HG02884 (cell line): ENCODE results near the gene CD81.

Experiments
- ATAC-seq: cut with Tn5 transposase; IDR thresholded peaks from one replicate; pipeline ENCODE4 v1.9.1; 2021; ENCODE audit warnings: mild to moderate bottlenecking, moderate library complexity; ENCODE audit not compliant: unreplicated experiment

Gene CD81

DNA sequence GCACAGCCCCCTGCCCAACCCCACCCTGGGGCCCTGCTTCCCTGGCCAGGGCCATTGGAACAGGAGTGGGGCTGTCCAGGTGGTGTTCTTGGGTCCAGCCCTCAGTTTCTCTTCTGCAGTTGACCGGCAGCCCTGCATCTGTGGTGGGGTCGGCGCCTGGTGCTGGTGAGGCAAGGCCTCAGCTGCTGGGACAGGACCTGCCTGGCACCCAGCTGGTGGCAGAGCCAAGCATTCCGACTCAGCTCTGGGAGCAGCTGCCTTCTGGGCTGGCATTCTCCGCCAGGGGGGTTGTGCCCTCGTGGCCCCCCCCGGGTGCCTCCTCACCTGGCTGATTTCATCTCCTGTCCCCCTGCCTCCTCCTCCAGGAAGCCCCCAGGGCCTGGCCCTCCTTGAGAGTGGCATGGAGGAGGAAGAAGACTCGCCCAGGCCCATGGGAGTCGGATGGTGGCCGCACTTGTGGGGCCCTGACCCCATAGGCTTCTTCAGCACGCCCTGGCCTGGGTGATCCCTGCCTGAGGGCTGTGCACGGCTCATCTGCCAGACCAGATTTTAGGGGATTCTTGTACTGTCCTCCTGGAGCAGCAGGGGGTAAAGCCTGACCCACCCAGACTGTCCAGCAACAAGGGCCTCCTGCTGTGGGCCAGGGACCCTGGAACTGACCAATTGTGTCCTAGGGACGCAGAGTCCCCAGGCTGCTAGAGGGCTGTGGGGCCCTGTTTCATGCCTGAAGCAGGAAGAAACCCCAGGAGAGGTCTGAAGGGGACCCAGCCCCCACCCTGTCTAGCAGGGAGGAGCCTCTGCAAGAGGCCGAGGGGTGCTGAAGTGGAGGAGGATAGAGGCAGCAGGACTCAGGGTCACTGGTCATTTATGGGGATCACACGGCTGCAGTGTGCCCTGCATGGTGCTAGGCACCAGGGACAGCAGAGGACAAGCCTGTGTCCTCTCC is 11.6 kb downstream of the CD81 start:
- no peak for ATAC-seq

DNA sequence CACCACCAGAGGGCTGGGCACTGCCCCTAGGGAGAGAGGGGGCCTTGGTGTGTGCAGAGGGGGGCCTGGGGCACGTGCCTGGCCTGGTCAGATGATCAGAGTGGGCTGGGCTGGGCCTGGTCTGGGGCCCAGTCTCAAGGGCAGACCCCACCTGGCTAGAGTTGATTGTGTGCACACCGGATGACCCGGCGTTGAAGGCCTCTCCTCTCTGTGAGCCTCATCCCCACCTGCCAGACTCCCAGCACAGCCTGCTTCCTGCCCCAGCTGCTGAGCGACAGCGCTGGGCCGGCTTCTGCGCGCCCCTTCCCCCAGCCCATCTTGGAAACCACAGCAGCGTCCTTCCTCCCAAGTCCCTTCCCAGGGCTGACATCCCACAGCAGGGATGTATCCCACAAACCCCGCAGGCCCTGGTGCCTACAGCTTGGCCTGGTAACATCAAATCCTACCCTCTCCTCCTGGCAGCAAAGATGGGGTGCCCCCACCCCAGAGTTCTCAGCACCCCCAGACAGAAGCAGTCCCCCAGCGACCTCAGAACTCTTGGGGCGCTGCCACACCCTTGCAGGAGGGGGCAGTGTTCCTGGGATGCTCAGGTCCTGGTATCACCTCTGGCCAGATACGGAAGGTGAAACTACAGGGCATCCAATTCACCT is 12.4 kb downstream of the CD81 start:
- ATAC-seq: no peak

- ATAC-seq: no peak
Measured at GRCh38 chr11:2390091-2390724, 13.1 kb downstream of the CD81 start.

- no peak for ATAC-seq
Measured at GRCh38 chr11:2390725-2391151, 13.6 kb downstream of the CD81 start.

GRCh38 chr11:2391181-2391975 is 14.3 kb downstream of the CD81 start:
- no peak for ATAC-seq

DNA sequence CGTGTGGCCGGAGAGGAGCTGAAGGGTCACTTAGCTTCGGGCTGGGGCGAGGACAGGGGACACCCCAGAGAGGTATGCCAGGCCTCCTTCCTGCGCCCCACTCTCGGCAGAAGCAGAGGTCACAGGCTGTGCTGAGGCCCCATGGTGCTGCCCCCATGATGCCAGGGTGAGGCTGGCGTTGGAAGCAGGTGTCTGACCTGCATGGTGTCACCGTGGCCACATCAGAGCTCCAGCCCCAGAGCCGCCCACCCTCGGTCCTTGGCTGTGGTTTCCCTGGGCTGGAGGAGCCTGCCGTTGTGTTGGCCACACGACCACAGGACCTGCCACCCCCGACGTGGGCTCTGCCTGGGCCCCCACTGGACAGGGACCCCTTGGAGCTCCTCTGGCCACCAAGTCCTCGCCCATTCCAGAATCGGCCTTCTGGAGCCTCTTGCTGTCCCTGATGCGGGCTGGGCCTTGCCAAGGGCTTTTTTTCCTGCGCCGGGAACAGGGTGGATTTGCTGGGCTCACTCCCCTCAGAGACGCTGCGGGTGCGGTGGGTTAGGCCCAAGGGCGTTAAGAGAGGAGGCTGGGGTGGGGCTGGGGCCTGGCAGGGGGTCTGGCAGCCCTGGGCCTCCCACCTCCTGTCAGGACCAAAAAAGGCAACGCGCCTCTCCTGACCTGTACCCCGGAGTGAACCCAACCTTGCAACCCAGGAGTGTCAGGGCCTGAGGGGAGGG is 15.3 kb downstream of the CD81 start:
- no peak for ATAC-seq

GRCh38 chr11:2393111-2393868 is 16.2 kb downstream of the CD81 start:
- no peak for ATAC-seq

- no peak for ATAC-seq
Measured at GRCh38 chr11:2393941-2394817, 17.1 kb downstream of the CD81 start.

DNA sequence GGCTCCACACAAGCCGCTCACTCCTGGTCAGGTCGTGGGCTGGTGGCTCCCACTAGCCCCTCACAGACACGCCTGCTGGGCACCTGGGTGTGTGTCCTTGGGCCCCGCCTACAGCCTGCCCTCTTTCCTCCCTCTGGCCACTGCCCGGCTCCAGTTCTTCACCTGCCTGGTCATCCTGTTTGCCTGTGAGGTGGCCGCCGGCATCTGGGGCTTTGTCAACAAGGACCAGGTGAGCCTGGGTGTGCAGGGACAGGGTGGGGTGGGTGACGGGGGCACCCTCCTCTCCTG is 17.7 kb downstream of the CD81 start:
- ATAC-seq: no peak

DNA sequence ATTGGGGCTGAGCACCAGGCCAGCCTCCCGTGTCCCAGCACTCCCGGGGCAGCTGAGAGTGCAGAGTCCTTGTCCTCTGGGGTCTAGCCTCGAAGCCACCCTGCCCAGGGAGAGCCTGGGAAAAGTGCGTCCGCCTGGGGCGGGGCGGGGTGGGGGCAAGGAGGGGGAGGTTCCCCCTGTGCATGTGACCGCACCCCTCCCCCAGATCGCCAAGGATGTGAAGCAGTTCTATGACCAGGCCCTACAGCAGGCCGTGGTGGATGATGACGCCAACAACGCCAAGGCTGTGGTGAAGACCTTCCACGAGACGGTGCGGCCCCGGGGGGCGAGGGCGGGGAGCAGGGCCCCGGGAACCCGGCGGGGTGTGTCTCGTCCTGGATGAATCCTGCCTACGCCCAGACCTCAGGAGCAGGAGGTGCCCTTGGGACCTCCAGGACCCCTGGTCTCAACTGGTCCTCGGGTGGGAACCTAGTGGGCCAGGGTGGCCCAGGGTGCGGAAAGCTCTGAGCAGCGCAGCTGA is 18.2 kb downstream of the CD81 start:
- ATAC-seq: no peak

DNA sequence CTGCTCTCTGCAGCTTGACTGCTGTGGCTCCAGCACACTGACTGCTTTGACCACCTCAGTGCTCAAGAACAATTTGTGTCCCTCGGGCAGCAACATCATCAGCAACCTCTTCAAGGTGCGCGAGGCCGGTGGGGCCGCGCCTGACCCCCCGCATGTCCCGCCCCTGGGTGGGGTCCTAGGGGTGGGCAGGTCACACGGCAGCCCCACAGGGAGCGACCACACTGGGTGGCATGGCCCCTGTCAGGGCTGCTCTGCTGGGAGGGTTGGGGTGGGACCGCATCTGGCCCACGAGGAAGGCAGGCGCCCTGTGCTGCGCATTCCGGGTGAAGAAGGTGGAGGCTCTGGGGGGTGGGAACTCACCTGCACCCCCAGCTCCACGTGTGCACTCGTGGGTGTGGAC is 18.7 kb downstream of the CD81 start:
- no peak for ATAC-seq

DNA sequence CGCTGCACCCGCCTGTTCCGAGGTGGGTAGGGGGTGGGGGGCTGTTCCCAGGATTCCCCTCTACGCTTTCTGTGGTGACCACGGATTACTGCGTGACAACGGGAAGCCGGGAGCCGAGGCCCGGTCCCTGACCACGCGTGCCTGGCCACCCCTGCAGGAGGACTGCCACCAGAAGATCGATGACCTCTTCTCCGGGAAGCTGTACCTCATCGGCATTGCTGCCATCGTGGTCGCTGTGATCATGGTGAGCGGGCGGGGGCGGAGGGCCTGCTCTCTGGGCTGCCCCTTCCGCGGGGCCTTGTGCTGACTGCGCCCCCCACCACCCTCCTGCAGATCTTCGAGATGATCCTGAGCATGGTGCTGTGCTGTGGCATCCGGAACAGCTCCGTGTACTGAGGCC is 19.4 kb downstream of the CD81 start:
- ATAC-seq: no peak

DNA sequence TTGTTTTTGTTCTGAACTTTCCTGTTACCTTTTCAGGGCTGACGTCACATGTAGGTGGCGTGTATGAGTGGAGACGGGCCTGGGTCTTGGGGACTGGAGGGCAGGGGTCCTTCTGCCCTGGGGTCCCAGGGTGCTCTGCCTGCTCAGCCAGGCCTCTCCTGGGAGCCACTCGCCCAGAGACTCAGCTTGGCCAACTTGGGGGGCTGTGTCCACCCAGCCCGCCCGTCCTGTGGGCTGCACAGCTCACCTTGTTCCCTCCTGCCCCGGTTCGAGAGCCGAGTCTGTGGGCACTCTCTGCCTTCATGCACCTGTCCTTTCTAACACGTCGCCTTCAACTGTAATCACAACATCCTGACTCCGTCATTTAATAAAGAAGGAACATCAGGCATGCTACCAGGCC is 19.9 kb downstream of the CD81 start:
- no peak for ATAC-seq

DNA sequence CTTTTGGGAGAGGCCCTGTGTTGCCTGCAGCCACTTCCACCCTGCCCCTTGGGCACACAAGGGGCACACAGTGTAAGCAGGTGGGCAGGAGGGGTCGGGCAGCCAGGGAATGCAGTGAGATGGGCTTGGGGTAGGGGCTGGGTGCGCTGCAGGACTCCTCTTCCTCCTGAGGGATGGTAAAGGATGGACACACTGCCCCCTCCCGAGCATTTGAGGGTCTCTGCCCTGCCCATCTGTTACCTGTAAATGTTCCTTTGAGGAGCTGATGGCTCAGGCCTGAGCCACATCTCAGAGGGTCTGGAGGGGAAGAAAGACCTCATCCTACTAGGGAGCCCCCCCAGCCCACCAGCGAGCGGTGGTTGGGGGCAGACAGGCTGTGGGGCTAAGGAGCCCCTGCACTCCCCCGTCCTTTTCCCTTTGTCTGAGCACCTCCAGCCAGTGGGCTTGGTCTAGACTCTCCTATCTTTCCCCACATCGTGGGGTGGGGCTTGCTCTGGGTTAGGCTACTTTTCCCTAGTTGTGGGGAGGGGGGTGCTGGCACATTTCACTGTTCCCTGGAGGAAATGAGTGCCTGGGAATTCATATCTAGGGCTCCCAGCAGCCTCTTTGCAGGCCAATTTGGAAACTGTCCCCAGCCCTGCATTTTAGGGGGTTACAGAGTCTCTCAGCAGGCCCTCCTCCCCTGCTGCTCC is 21.7 kb downstream of the CD81 start:
- ATAC-seq: no peak

GRCh38 chr11:2399488-2400068 is 22.5 kb downstream of the CD81 start:
- ATAC-seq: no peak

DNA sequence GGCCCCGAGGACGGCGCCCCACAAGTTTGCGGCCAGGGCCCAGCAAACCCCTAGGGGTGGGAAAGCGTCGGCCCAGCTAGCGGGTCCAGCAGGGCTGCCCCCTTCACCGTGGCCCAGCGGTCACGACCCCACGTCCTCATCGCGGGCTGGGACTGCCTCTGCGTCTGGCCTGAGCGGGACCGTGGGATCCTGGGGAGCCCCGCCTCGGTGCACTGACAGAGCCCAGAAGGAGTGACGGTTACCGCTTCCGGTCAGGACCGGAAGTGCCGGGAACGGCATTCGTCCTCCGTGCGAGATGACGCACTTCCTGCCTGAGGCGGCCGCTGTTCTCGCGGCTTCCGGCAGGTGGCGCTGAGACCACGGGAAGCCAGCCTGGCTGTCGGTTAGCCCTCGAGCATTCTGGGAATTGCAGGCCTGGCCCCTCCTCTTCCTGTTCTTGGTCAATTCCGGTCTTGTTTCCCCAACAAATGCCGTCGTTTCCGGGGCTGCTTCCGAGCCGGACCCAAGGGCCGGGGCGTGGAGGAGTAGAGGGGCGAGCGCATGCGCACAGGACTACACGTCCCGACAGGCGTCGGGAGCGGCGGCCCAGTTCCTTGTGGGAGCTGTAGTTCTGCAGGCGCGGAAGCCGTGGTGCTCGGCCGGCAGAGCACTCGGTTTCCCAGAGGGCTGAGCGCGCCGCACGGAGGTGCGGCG is 23.1 kb downstream of the CD81 start, which contains the start of gene TSSC4:
TSS of gene TSSC4 (plus strand) at position 682 of the 693 bp plus-strand sequence. CDS start 1,884 bp downstream, outside the sequence.
- peak; percentile 79 for ATAC-seq
